HEK293 (cell line): ENCODE data around the gene TMF1.

Experiments
- CTCF ChIA-PET: fragments of 350-600 bp; formaldehyde crosslinking; extraction: SDS; loops from one replicate; lab custom pipeline; 2021; ENCODE audit warnings: antibody characterized with exemption; lab: Yijun Ruan, JAX
- POLR2A ChIA-PET: fragments of 300-600 bp; formaldehyde crosslinking; extraction: SDS; loops from one replicate; lab custom pipeline; 2020; ENCODE audit warnings: antibody characterized with exemption, inconsistent platforms; lab: Yijun Ruan, JAX
- H3K27ac ChIP-seq: fragments of 200-500 bp; sonication (Bioruptor generic); 2 replicates; pipeline ENCODE4 v1.5.1; 2014; ENCODE audit warnings: low read depth, low read length, control low read depth, inconsistent platforms; ENCODE audit errors: extremely low read depth
- H3K36me3 ChIP-seq, 2 experiments: fragments of 200-500 bp in 1 of 2; sonication (Bioruptor generic) in 1 of 2; 1 replicate in 1 of 2; 2 replicates in 1 of 2; pipeline ENCODE4 v1.5.1; 2014 to 2017; ENCODE audit warnings: inconsistent platforms in 2 of 2, low read length in 2 of 2; ENCODE audit not compliant: control insufficient read depth in 2 of 2, insufficient read depth in 1 of 2
- H3K4me1 ChIP-seq: fragments of 200-500 bp; sonication (Bioruptor generic); 2 replicates; pipeline ENCODE4 v1.5.1; 2014; ENCODE audit warnings: mild to moderate bottlenecking, low read length, inconsistent platforms; ENCODE audit not compliant: control insufficient read depth, insufficient read depth
- H3K4me3 ChIP-seq: 2 replicates; pipeline ENCODE4 v1.5.1; 2011; ENCODE audit warnings: low read depth, mild to moderate bottlenecking, control low read depth, low read length, moderate library complexity
- H3K9me3 ChIP-seq: fragments of 200-500 bp; sonication (Bioruptor generic); 2 replicates; pipeline ENCODE4 v1.5.1; 2014; ENCODE audit warnings: low read depth, low read length, inconsistent platforms; ENCODE audit not compliant: control insufficient read depth, insufficient read depth
- GLIS2 ChIP-seq: fragments of 450-650 bp; formaldehyde crosslinking; IDR thresholded peaks from 2 replicates; pipeline ENCODE4 v1.5.1; 2016; ENCODE audit warnings: missing biosample characterization, missing genetic modification characterization
- KLF10 ChIP-seq: fragments of 450-650 bp; IDR thresholded peaks from 2 replicates; pipeline ENCODE4 v1.5.1; 2018; ENCODE audit warnings: missing biosample characterization, mild to moderate bottlenecking, missing genetic modification characterization
- REPIN1 ChIP-seq: fragments of 450-650 bp; formaldehyde crosslinking; IDR thresholded peaks from 2 replicates; pipeline ENCODE4 v1.5.1; 2017; ENCODE audit warnings: missing biosample characterization, missing genetic modification characterization, low read depth
- SP2 ChIP-seq: fragments of 450-650 bp; formaldehyde crosslinking; IDR thresholded peaks from 2 replicates; pipeline ENCODE4 v1.5.1; 2016; ENCODE audit warnings: missing biosample characterization, missing genetic modification characterization
- ZBTB11 ChIP-seq: fragments of 450-650 bp; formaldehyde crosslinking; conservative IDR thresholded peaks from 2 replicates; pipeline ENCODE4 v1.5.1; 2016; ENCODE audit warnings: low read depth, missing biosample characterization, missing genetic modification characterization
- ZFHX2 ChIP-seq: fragments of 450-650 bp; formaldehyde crosslinking; conservative IDR thresholded peaks from 2 replicates; pipeline ENCODE4 v1.5.1; 2016; ENCODE audit warnings: missing biosample characterization, missing genetic modification characterization
- ZIC2 ChIP-seq: fragments of 450-650 bp; formaldehyde crosslinking; IDR thresholded peaks from 2 replicates; pipeline ENCODE4 v1.5.1; 2016; ENCODE audit warnings: missing biosample characterization, missing genetic modification characterization
- ZNF112 ChIP-seq: fragments of 450-650 bp; formaldehyde crosslinking; IDR thresholded peaks from 2 replicates; pipeline ENCODE4 v1.5.0; 2017; ENCODE audit warnings: missing biosample characterization, missing genetic modification characterization
- ZNF155 ChIP-seq: fragments of 450-650 bp; formaldehyde crosslinking; IDR thresholded peaks from 2 replicates; pipeline ENCODE4 v1.5.1; 2016; ENCODE audit warnings: missing biosample characterization, missing genetic modification characterization
- ZNF214 ChIP-seq: fragments of 450-650 bp; formaldehyde crosslinking; IDR thresholded peaks from 2 replicates; pipeline ENCODE4 v1.5.1; 2017; ENCODE audit warnings: missing biosample characterization, mild to moderate bottlenecking, missing genetic modification characterization, borderline replicate concordance
- ZNF223 ChIP-seq: fragments of 450-650 bp; formaldehyde crosslinking; IDR thresholded peaks from 2 replicates; pipeline ENCODE4 v1.5.1; 2016; ENCODE audit warnings: missing biosample characterization, missing genetic modification characterization
- ZNF26 ChIP-seq: fragments of 450-650 bp; formaldehyde crosslinking; IDR thresholded peaks from 2 replicates; pipeline ENCODE4 v1.5.1; 2016; ENCODE audit warnings: missing biosample characterization, missing genetic modification characterization
- ZNF341 ChIP-seq: fragments of 450-650 bp; formaldehyde crosslinking; IDR thresholded peaks from 2 replicates; pipeline ENCODE4; 2016; ENCODE audit warnings: low read depth, missing biosample characterization, missing genetic modification characterization
- ZNF350 ChIP-seq: fragments of 450-650 bp; formaldehyde crosslinking; IDR thresholded peaks from 2 replicates; pipeline ENCODE4 v1.5.0; 2017; ENCODE audit warnings: missing biosample characterization, mild to moderate bottlenecking, missing genetic modification characterization
- ZNF404 ChIP-seq: fragments of 450-650 bp; formaldehyde crosslinking; IDR thresholded peaks from 2 replicates; pipeline ENCODE4 v1.5.1; 2017; ENCODE audit warnings: missing biosample characterization, missing genetic modification characterization
- ZNF449 ChIP-seq: fragments of 450-650 bp; formaldehyde crosslinking; IDR thresholded peaks from 2 replicates; pipeline ENCODE4 v1.5.1; 2017; ENCODE audit warnings: missing biosample characterization, mild to moderate bottlenecking, missing genetic modification characterization, moderate library complexity
- ZNF513 ChIP-seq: fragments of 450-650 bp; IDR thresholded peaks from 2 replicates; pipeline ENCODE4 v1.5.1; 2018; ENCODE audit warnings: missing biosample characterization, missing genetic modification characterization
- ZNF530 ChIP-seq: fragments of 450-650 bp; formaldehyde crosslinking; IDR thresholded peaks from 2 replicates; pipeline ENCODE4 v1.5.1; 2016; ENCODE audit warnings: low read depth, missing biosample characterization, missing genetic modification characterization
- ZNF585B ChIP-seq: fragments of 450-650 bp; formaldehyde crosslinking; IDR thresholded peaks from 2 replicates; pipeline ENCODE4 v1.5.1; 2016; ENCODE audit warnings: missing biosample characterization, missing genetic modification characterization
- ZNF610 ChIP-seq: fragments of 450-650 bp; formaldehyde crosslinking; IDR thresholded peaks from 2 replicates; pipeline ENCODE4 v1.5.1; 2016; ENCODE audit warnings: missing biosample characterization, missing genetic modification characterization, borderline replicate concordance
- ZNF76 ChIP-seq: fragments of 450-650 bp; formaldehyde crosslinking; IDR thresholded peaks from 2 replicates; pipeline ENCODE4; 2016; ENCODE audit warnings: low read depth, missing biosample characterization, missing genetic modification characterization, borderline replicate concordance
- ZNF777 ChIP-seq: fragments of 450-650 bp; formaldehyde crosslinking; IDR thresholded peaks from 2 replicates; pipeline ENCODE4 v1.5.1; 2017; ENCODE audit warnings: missing biosample characterization, missing genetic modification characterization, borderline replicate concordance
- ZNF843 ChIP-seq: fragments of 450-650 bp; formaldehyde crosslinking; IDR thresholded peaks from 2 replicates; pipeline ENCODE4 v1.5.1; 2016; ENCODE audit warnings: missing biosample characterization, missing genetic modification characterization
- TF ChIP-seq, protein P1 (sequence below): fragments of 450-650 bp; formaldehyde crosslinking; IDR thresholded peaks from 2 replicates; pipeline ENCODE4 v1.5.1; 2017; ENCODE audit warnings: missing biosample characterization, missing genetic modification characterization

The TMF1 gene, protein sequence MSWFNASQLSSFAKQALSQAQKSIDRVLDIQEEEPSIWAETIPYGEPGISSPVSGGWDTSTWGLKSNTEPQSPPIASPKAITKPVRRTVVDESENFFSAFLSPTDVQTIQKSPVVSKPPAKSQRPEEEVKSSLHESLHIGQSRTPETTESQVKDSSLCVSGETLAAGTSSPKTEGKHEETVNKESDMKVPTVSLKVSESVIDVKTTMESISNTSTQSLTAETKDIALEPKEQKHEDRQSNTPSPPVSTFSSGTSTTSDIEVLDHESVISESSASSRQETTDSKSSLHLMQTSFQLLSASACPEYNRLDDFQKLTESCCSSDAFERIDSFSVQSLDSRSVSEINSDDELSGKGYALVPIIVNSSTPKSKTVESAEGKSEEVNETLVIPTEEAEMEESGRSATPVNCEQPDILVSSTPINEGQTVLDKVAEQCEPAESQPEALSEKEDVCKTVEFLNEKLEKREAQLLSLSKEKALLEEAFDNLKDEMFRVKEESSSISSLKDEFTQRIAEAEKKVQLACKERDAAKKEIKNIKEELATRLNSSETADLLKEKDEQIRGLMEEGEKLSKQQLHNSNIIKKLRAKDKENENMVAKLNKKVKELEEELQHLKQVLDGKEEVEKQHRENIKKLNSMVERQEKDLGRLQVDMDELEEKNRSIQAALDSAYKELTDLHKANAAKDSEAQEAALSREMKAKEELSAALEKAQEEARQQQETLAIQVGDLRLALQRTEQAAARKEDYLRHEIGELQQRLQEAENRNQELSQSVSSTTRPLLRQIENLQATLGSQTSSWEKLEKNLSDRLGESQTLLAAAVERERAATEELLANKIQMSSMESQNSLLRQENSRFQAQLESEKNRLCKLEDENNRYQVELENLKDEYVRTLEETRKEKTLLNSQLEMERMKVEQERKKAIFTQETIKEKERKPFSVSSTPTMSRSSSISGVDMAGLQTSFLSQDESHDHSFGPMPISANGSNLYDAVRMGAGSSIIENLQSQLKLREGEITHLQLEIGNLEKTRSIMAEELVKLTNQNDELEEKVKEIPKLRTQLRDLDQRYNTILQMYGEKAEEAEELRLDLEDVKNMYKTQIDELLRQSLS

DNA sequence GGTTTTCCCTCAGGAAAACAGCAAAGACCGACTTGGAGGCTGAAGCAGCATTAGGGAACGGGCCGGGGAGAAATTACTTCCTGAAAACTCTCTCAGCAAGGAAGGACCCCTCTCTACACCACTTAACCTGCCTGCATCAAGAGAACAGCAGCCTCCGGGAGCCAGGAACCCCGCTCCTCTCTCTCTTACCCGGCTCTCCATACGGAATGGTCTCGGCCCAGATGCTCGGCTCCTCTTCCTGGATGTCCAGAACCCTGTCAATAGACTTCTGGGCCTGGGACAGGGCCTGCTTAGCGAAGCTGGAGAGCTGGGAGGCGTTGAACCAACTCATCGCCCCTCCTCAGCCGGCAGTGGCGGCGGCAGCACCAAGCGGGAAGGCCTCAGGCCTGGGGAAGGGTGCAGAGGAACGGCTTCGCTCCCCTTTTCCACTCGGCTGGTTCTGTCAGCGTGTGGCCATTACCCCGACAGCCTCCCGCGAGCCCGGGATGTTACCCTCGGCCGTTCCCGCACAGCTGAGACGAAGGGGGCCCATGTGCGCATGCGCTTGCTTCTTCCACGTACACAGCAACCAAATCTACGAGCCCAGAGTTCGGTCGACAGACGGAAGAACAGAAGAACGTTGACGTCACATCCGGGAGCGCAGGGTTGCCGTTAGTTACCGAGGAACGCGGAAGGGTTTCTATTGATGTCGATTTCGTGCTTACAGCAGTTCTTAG, at the start of gene TMF1:
TMF1 (minus strand) TSS at position 578 of the 716 bp plus-strand sequence; CDS start at position 331, 247 bp downstream.
- Histone ChIP-seq H3K9me3 (no peaks in the 10 kb centered on the region), H3K36me3 (peaks cover 12 to 39% of the 10 kb centered on the region in 2 experiments; a peak in 2 of 3 replicates), H3K4me3 (peak within 1 kb of the TSS; percentile 87), H3K27ac (peak within 1 kb of the TSS; percentile 68), H3K4me1 (no peaks in the 10 kb centered on the region)
- CTCF ChIA-PET, result interaction anchor here (0.6 to 1.4 kb wide), 2 partner anchors 9 to 54 kb away, joined by 3 read pairs; no protein-coding TSS in a partner anchor
- POLR2A ChIA-PET, result interaction anchor here (1.0 to 1.6 kb wide), 2 partner anchors 27 to 38 kb away, joined by 3 to 6 read pairs; partner anchors contain the start of gene EOGT
- TF ChIP-seq ZNF404 (tag by site-specific recombination) (no peak), ZNF843 (tag by site-specific recombination) (no peak), ZNF513 (tag by site-specific recombination) (no peak), ZNF585B (tag by site-specific recombination) (no peak), GLIS2 (peak; percentile 37; the same call in 1 of the 2 replicates), ZNF777 (tag by site-specific recombination) (no peak), ZNF214 (tag by site-specific recombination) (no peak), ZNF350 (tag by site-specific recombination) (no peak), ZNF26 (tag by site-specific recombination) (no peak), ZNF223 (tag by site-specific recombination) (no peak), ZBTB11 (tag by site-specific recombination) (peak; percentile 58), ZNF76 (0 out of 2 replicates have a peak, but pooled peaks have one; percentile 23), ZIC2 (tag by site-specific recombination) (no peak), ZNF112 (tag by site-specific recombination) (no peak), KLF10 (tag by site-specific recombination) (no peak), ZNF449 (tag by site-specific recombination) (no peak), ZNF155 (tag by site-specific recombination) (no peak), ZNF341 (peak; percentile 91), SP2 (peak; percentile 65), ZNF530 (no peak), ZFHX2 (tag by site-specific recombination) (no peak), REPIN1 (no peak), ZNF610 (tag by site-specific recombination) (no peak)
- TF ChIP-seq, protein P1, sequence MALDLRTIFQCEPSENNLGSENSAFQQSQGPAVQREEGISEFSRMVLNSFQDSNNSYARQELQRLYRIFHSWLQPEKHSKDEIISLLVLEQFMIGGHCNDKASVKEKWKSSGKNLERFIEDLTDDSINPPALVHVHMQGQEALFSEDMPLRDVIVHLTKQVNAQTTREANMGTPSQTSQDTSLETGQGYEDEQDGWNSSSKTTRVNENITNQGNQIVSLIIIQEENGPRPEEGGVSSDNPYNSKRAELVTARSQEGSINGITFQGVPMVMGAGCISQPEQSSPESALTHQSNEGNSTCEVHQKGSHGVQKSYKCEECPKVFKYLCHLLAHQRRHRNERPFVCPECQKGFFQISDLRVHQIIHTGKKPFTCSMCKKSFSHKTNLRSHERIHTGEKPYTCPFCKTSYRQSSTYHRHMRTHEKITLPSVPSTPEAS (tag by site-specific recombination), result no peak
